ENCODE measurements around the gene ROBO4. TPM values are rescaled to one million over a fixed set of nuclear protein-coding genes. Genes with fewer than 3 reads are reported as not detected.

Gene ROBO4
- total RNA-seq, 1 donor from 2014 or later: 0.25 TPM

GRCh38 chr11:124875401-124875800 is 22.3 kb downstream of the ROBO4 start:
- Histone ChIP-seq H3K79me2 (ENCODE audit: insufficient read depth, low read length) (no peaks in the 10 kb centered on the region), H3K36me3 (ENCODE audit: insufficient read depth, low read length) (no peaks in the 10 kb centered on the region), H3K27ac (ENCODE audit: low read depth, low read length) (no peak overlapping the region), H4K20me1 (ENCODE audit: insufficient read depth, low read length) (no peaks in the 10 kb centered on the region), H3K27me3 (ENCODE audit: insufficient read depth, low read length) (peaks cover 24% of the 10 kb centered on the region), H3K9me3 (ENCODE audit: insufficient read depth, low read depth, low read length) (no peaks in the 10 kb centered on the region), H3K9ac (ENCODE audit: low read length) (no peak overlapping the region), H3K4me1 (ENCODE audit: insufficient read depth, low read length) (peaks cover 10% of the 10 kb centered on the region), H3K4me2 (ENCODE audit: low read length) (peak overlapping the region; percentile 95), H3K4me3 (ENCODE audit: insufficient read depth, low read depth, low read length) (peak overlapping the region; percentile 71), H2AFZ (ENCODE audit: low read depth, low read length) (peak overlapping the region; percentile 93)
- Mint-ChIP-seq H3K9me3 (ENCODE audit: unreplicated experiment) (peaks cover 2% of the 10 kb centered on the region), H3K4me3 (ENCODE audit: unreplicated experiment) (peak overlapping the region; percentile 78), H3K4me1 (ENCODE audit: low read depth, unreplicated experiment) (no peaks in the 10 kb centered on the region), H3K27me3 (ENCODE audit: low read depth, unreplicated experiment) (peaks cover 60% of the 10 kb centered on the region), H3K27ac (ENCODE audit: unreplicated experiment) (no peak overlapping the region), H3K36me3 (ENCODE audit: low read depth, unreplicated experiment) (no peaks in the 10 kb centered on the region)
- no peak for DNase-seq (ENCODE audit: low read depth)
- FAIRE-seq: no peak
- TF ChIP-seq CTCF (IDR thresholded peaks at IDR 0.05; ENCODE audit: insufficient read depth, low read depth, low read length) (no peak), EZH2 (IDR thresholded peaks at IDR 0.05; ENCODE audit: insufficient read depth, low read length) (no peak)

- Mint-ChIP-seq H3K27me3 (ENCODE audit: low read depth, unreplicated experiment) (peaks cover 66% of the 10 kb centered on the region), H3K4me3 (ENCODE audit: unreplicated experiment) (no peak overlapping the region)
Observed at GRCh38 chr11:124874571-124875255, 23.0 kb downstream of the ROBO4 start.

More at GRCh38 chr11:124874571-124875255, 23.0 kb downstream of the ROBO4 start:
- H2AFZ ChIP-seq (ENCODE audit: low read depth, low read length): no peak overlapping the region
- H4K20me1 ChIP-seq (ENCODE audit: insufficient read depth, low read length): no peaks in the 10 kb centered on the region
- H3K27ac ChIP-seq (ENCODE audit: low read depth, low read length): no peak overlapping the region
- H3K36me3 Mint-ChIP-seq (ENCODE audit: low read depth, unreplicated experiment): no peaks in the 10 kb centered on the region
- no peak for TF ChIP-seq CTCF (IDR thresholded peaks at IDR 0.05; ENCODE audit: insufficient read depth, low read depth, low read length)
- TF ChIP-seq EZH2 (IDR thresholded peaks at IDR 0.05; ENCODE audit: insufficient read depth, low read length): no peak
- no peak overlapping the region for H3K9ac ChIP-seq (ENCODE audit: low read length)
- no peaks in the 10 kb centered on the region for H3K36me3 ChIP-seq (ENCODE audit: insufficient read depth, low read length)
- H3K4me1 ChIP-seq (ENCODE audit: insufficient read depth, low read length): peaks cover 10% of the 10 kb centered on the region
- FAIRE-seq: no peak
- H3K9me3 Mint-ChIP-seq (ENCODE audit: unreplicated experiment): peaks cover 2% of the 10 kb centered on the region
- no peaks in the 10 kb centered on the region for H3K4me1 Mint-ChIP-seq (ENCODE audit: low read depth, unreplicated experiment)
- no peaks in the 10 kb centered on the region for H3K79me2 ChIP-seq (ENCODE audit: insufficient read depth, low read length)
- no peak for DNase-seq (ENCODE audit: low read depth)
- peaks cover 5% of the 10 kb centered on the region for H3K9me3 ChIP-seq (ENCODE audit: insufficient read depth, low read depth, low read length)
- H3K4me3 ChIP-seq (ENCODE audit: insufficient read depth, low read depth, low read length): no peak overlapping the region
- no peak overlapping the region for H3K27ac Mint-ChIP-seq (ENCODE audit: unreplicated experiment)
- peaks cover 31% of the 10 kb centered on the region for H3K27me3 ChIP-seq (ENCODE audit: insufficient read depth, low read length)
- H3K4me2 ChIP-seq (ENCODE audit: low read length): no peak overlapping the region
